GM12864 (cell line): ENCODE measurements around the gene KIAA1755.

Experiments used
- DNase-seq: peaks from one replicate; pipeline ENCODE4 v3.0.0-alpha.2; 2011; ENCODE audit warnings: low read depth
- H3K4me3 ChIP-seq: 2 replicates; pipeline ENCODE4 v1.5.1; 2011; ENCODE audit warnings: mild to moderate bottlenecking, low read depth, low read length, control low read depth
- TF ChIP-seq, protein P1 (sequence below): IDR thresholded peaks from 2 replicates; pipeline ENCODE4 v1.5.1; 2011; ENCODE audit warnings: low read depth, mild to moderate bottlenecking, moderate library complexity, low read length, control low read depth, inconsistent platforms; ENCODE audit errors: missing control alignments

KIAA1755 gene

DNA sequence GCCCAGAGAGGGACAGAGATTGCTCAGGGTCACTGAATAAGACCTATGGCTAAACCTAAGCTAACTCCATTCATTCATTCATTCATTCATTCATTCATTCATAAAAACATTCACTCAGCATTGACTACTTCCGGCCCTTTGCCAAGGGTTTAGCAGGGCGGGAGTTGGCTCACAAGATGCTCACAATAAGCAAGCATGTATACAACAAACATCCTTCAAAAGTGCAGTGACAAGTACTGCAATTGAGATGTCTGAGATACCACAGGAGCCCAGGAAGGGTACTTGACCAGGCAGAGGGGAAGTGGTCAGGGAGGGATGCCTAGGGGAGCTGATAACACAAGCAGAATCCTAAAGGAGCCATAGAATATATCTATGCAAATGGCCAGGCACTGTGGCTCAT lies 18.2 kb upstream of the KIAA1755 start:
- no peak overlapping the region for H3K4me3 ChIP-seq
- TF ChIP-seq, protein P1, sequence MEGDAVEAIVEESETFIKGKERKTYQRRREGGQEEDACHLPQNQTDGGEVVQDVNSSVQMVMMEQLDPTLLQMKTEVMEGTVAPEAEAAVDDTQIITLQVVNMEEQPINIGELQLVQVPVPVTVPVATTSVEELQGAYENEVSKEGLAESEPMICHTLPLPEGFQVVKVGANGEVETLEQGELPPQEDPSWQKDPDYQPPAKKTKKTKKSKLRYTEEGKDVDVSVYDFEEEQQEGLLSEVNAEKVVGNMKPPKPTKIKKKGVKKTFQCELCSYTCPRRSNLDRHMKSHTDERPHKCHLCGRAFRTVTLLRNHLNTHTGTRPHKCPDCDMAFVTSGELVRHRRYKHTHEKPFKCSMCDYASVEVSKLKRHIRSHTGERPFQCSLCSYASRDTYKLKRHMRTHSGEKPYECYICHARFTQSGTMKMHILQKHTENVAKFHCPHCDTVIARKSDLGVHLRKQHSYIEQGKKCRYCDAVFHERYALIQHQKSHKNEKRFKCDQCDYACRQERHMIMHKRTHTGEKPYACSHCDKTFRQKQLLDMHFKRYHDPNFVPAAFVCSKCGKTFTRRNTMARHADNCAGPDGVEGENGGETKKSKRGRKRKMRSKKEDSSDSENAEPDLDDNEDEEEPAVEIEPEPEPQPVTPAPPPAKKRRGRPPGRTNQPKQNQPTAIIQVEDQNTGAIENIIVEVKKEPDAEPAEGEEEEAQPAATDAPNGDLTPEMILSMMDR = no peak
- DNase-seq = no peak

DNA sequence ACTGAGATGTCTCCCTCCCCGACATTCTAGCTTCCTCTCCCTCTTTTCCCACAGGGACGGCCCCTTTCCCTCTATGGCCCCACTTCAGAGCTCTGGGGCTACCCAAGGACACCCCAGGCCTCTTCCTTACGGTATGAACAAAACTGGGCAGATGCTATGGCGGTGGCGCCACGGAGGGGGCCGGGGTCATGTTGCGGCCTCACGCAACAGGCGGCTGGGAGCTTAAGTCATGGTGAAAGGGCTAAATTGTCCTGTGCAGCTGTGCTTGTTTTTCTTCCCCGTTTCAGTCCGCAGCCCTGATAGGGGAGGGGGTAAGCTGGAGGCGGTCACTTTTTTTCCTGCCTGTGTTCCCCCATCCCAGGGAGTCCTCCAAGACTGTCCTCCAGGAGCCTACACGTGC lies 17.6 kb upstream of the KIAA1755 start:
- no peak overlapping the region for H3K4me3 ChIP-seq
- DNase-seq = no peak
- TF ChIP-seq, protein P1 = no peak

DNA sequence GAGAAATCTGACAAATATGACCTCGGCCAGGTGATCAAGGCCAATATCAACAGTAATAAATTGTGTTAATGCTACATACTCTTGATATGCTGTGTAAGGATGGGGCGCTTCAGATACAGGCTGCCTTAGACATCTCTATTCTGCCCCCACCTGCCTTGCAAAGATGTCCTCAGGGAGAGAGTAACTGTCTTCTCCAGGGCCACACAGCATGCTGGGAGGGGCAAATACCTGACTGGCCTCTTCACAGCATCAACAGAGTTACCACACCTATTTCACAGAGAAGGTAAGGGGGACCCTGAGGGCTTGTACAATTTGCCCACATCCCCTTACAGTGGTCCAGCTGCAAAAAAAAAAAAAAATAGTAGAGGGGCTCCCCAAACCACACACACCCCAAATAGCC lies 17.2 kb upstream of the KIAA1755 start:
- H3K4me3 ChIP-seq = no peak overlapping the region
- DNase-seq = no peak
- TF ChIP-seq, protein P1 = no peak

DNA sequence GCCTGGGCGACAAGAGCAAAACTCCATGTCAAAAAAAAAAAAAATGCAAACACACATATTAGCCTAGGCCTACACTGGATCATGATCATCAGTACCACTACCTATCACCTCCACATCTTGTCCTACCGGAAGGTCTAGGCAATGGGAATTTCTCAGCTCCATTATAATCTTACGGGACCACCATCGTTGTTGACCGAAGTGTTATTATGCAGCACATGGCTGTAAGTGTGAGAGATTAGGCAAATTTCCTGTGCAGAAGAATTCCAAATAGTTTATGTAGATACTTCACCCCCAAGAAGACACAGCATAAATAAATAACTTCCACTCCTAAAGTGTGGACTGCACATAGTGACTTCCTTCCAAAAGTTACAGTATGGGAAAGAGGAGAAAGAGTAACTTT lies 16.8 kb upstream of the KIAA1755 start:
- TF ChIP-seq, protein P1 = no peak
- no peak for DNase-seq
- H3K4me3 ChIP-seq = no peak overlapping the region

DNA sequence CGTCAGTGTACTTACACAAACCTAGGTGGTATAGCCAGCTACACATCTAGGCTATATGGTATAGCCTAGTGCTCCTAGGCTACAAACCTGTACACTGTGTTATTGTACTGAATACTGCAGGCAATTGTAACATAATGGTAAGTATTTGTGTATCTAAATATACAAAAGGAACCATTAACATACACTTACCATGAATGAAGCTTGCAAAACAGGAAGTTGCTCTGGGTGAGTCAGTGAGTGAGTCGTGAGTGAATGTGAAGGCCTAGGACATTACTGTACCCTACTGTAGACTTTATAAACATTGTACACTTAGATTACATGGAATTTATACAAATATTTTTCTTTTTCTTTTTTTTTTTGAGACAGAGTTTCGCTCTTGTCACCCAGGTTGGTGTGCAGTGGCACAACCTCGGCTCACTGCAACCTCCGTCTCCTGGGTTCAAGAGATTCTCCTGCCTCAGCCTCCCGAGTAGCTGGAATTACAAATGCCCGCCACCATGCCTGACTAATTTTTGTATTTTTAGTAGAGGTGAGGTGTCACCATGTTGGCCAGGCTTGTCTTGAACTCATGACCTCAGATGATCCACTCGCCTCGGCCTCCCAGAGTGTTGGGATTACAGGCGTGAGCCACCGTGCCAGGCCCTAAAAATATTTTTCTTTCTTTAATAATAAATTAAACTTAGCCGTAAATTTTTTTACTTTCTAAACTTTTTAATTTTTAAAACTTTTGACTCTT lies 15.4 kb upstream of the KIAA1755 start:
- H3K4me3 ChIP-seq = no peak overlapping the region
- TF ChIP-seq, protein P1 = no peak
- DNase-seq = no peak

DNA sequence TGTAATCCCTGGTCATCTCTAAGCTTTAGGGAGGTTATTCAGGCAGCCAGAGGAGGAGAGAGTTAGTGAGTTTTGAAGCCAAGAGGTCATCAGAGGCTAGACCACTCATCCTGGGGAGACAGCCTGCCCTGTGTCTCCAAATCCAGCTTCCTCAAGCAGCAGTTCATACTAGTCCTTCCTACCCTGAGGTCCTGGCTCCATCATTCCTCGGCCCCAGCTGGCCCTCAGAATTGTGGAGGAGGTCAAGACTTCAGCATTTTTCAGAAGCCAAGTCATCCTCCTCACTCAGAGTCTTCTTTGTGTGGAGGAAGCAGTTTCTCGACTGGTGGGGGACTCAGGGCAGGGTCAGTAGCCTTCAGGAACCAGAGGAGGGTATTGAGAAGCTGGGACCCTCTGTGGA lies 12.4 kb upstream of the KIAA1755 start:
- TF ChIP-seq, protein P1 = no peak
- no peak for DNase-seq
- no peak overlapping the region for H3K4me3 ChIP-seq

DNA sequence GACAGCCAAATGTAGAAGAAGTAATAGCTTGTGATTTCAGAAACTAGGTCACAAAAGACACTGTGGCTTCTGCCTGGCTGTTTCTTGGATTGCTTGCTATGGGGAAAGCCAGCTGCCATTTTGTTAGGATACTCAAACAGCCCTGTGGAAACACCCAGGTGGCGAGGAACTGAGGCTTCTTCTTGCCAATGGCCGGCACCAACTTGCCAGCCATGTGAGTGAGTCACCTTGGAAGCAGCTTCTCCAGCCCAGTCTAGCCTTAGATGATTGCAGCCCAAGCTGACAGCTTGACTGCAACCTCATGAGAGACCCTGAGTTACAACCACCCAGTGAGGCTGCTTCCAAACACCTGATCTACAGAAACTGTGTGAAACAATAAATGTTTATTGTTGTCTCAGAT lies 11.9 kb upstream of the KIAA1755 start:
- no peak overlapping the region for H3K4me3 ChIP-seq
- TF ChIP-seq, protein P1 = no peak
- no peak for DNase-seq
